NCI-H774 (cell line): Measurements from ENCODE around the gene LRRC8D.

Experiments used
- DNase-seq: peaks from one replicate; lab custom pipeline; 2025; lab: John Stamatoyannopoulos, UW

LRRC8D gene

GRCh38 chr1:89896105-89896942, 75.5 kb downstream of the LRRC8D start:
- DNase-seq: no peak

GRCh38 chr1:89897347-89898133, 76.7 kb downstream of the LRRC8D start:
- DNase-seq: no peak

- no peak for DNase-seq
These were observed 77.3 kb downstream of the LRRC8D start for GRCh38 chr1:89898150-89898549.

GRCh38 chr1:89898695-89899470, 78.1 kb downstream of the LRRC8D start:
- DNase-seq: no peak

- DNase-seq: no peak
These were observed 79.5 kb downstream of the LRRC8D start for GRCh38 chr1:89900323-89900722.

- no peak for DNase-seq
These were observed 80.2 kb downstream of the LRRC8D start for GRCh38 chr1:89900791-89901708.

GRCh38 chr1:89901957-89902669, 81.3 kb downstream of the LRRC8D start:
- no peak for DNase-seq

- no peak for DNase-seq
These were observed 82.7 kb downstream of the LRRC8D start for GRCh38 chr1:89903550-89903949.

GRCh38 chr1:89904219-89904980, 83.6 kb downstream of the LRRC8D start:
- no peak for DNase-seq

- no peak for DNase-seq
These were observed 84.7 kb downstream of the LRRC8D start for GRCh38 chr1:89905395-89906058.

- DNase-seq: no peak
These were observed 85.3 kb downstream of the LRRC8D start for GRCh38 chr1:89906088-89906487.

GRCh38 chr1:89907727-89908212, 86.9 kb downstream of the LRRC8D start:
- DNase-seq: no peak

GRCh38 chr1:89908273-89908671, 87.4 kb downstream of the LRRC8D start:
- no peak for DNase-seq

- no peak for DNase-seq
These were observed 88.0 kb downstream of the LRRC8D start for GRCh38 chr1:89908672-89909436.

- no peak for DNase-seq
These were observed 89.4 kb downstream of the LRRC8D start for GRCh38 chr1:89910268-89910667.

GRCh38 chr1:89910780-89911179, 89.9 kb downstream of the LRRC8D start:
- no peak for DNase-seq

- no peak for DNase-seq
These were observed 90.6 kb downstream of the LRRC8D start for GRCh38 chr1:89911191-89911991.

GRCh38 chr1:89912073-89912472, 91.2 kb downstream of the LRRC8D start:
- DNase-seq: no peak
